Esophagus squamous epithelium (tissue), 4 donors: ENCODE measurements around the gene EFCAB7.
A peak's percentile ranks its signal among the peaks of the same experiment; 100 is the strongest.

Experiments
- CTCF ChIP-seq, 6 experiments: fragments of 450-650 bp in 4 of 6; fragments of 200-600 bp in 2 of 6; sonication (generic) in 2 of 6; IDR thresholded peaks; one replicate each; pipeline ENCODE4 v1.5.1; 2016 to 2019; ENCODE audit warnings: antibody characterized with exemption in 6 of 6, mild to moderate bottlenecking in 4 of 6, moderate library complexity in 4 of 6
- POLR2A ChIP-seq, 4 donors: fragments of 450-650 bp; IDR thresholded peaks; one replicate each; pipeline ENCODE4 v1.6.1; 2017; ENCODE audit warnings: antibody characterized with exemption in 4 of 4, mild to moderate bottlenecking in 4 of 4, moderate library complexity in 3 of 4

- TF ChIP-seq CTCF (IDR thresholded peaks at IDR 0.05) (peak; percentile 82 to 88 (median 84)), POLR2A (IDR thresholded peaks at IDR 0.05) (no peak)
Measured at GRCh38 chr1:63615768-63616420, 92.6 kb downstream of the EFCAB7 start.
